GM21390 (cell line): Measurements from ENCODE around the gene OR4E2.
"Not testable (repeated sequence)": the region's sequence is repeated elsewhere in the genome, so short reads cannot be mapped to it uniquely, and the experiment has no call there.

Experiments used
- ATAC-seq: cut with Tn5 transposase; IDR thresholded peaks from one replicate; pipeline ENCODE4 v1.9.1; 2021; ENCODE audit not compliant: unreplicated experiment

OR4E2 gene

GRCh38 chr14:21653331-21653885 is at the start of gene OR4E2:
TSS of gene OR4E2 (plus strand) at chr14:21653835. CDS start at chr14:21665083, 11,248 bp downstream.
- ATAC-seq: no peak

GRCh38 chr14:21612324-21612723 is 41.3 kb upstream of the OR4E2 start:
- ATAC-seq: no peak

- ATAC-seq: no peak
Measured at GRCh38 chr14:21614240-21614639, 39.4 kb upstream of the OR4E2 start.

- ATAC-seq: no peak
Measured at GRCh38 chr14:21617614-21618013, 36.0 kb upstream of the OR4E2 start.

- ATAC-seq: no peak
Measured at GRCh38 chr14:21626491-21627230, 27.0 kb upstream of the OR4E2 start.

- ATAC-seq: not testable (repeated sequence)
Measured at GRCh38 chr14:21630503-21630902, 23.1 kb upstream of the OR4E2 start.

GRCh38 chr14:21631084-21631483 is 22.6 kb upstream of the OR4E2 start:
- ATAC-seq: no peak

- no peak for ATAC-seq
Measured at GRCh38 chr14:21634840-21635239, 18.8 kb upstream of the OR4E2 start, which contains the start of gene OR10G2. TSS of gene OR10G2 (minus strand) at chr14:21634940. CDS start at chr14:21634842, 98 bp downstream.

- no peak for ATAC-seq
Measured at GRCh38 chr14:21642683-21643082, 11.0 kb upstream of the OR4E2 start.

- no peak for ATAC-seq
Measured at GRCh38 chr14:21643407-21643806, 10.2 kb upstream of the OR4E2 start.

GRCh38 chr14:21647380-21647779 is 6.3 kb upstream of the OR4E2 start:
- no peak for ATAC-seq

GRCh38 chr14:21652209-21652808 is 1.3 kb upstream of the OR4E2 start:
- no peak for ATAC-seq

GRCh38 chr14:21654215-21654614 is 580 bp downstream of the OR4E2 start:
- ATAC-seq: no peak

- ATAC-seq: no peak
Measured at GRCh38 chr14:21656980-21657379, 3.3 kb downstream of the OR4E2 start.

GRCh38 chr14:21668377-21668776 is 14.7 kb downstream of the OR4E2 start:
- ATAC-seq: no peak

- no peak for ATAC-seq
Measured at GRCh38 chr14:21669284-21669683, 15.6 kb downstream of the OR4E2 start.

GRCh38 chr14:21671371-21671770 is 17.7 kb downstream of the OR4E2 start:
- ATAC-seq: no peak

GRCh38 chr14:21672116-21672515 is 18.5 kb downstream of the OR4E2 start:
- no peak for ATAC-seq

- ATAC-seq: no peak
Measured at GRCh38 chr14:21673718-21674117, 20.1 kb downstream of the OR4E2 start, which contains the start of gene OR4E1. TSS of gene OR4E1 (minus strand) at chr14:21673818. CDS start at chr14:21670935, 2,883 bp downstream.

GRCh38 chr14:21675566-21675965 is 21.9 kb downstream of the OR4E2 start:
- ATAC-seq: no peak

- ATAC-seq: no peak
Measured at GRCh38 chr14:21680072-21680471, 26.4 kb downstream of the OR4E2 start.

GRCh38 chr14:21686468-21686867 is 32.8 kb downstream of the OR4E2 start:
- ATAC-seq: no peak
